Forelimb muscle (tissue), 1 donor: ENCODE results near the gene CNPY2. TPM values are rescaled to one million over a fixed set of nuclear protein-coding genes. Genes with fewer than 3 reads are reported as not detected.
"Not testable (repeated sequence)": the region's sequence is repeated elsewhere in the genome, so short reads cannot be mapped to it uniquely, and the experiment has no call there.

Experiments
- DNase-seq: peaks from one replicate; pipeline ENCODE4 v3.0.0-alpha.2; 2013; ENCODE audit warnings: low read depth
- polyA plus RNA-seq: library from polyadenylated mRNA; unstranded; fragments of 120-200 nt; gene quantifications from one replicate; pipeline ENCODE4 v1.2.1, GENCODE V29; 2013; ENCODE audit not compliant: insufficient read length

CNPY2 gene
- polyA plus RNA-seq, 1 donor, result 58.3 TPM

DNA sequence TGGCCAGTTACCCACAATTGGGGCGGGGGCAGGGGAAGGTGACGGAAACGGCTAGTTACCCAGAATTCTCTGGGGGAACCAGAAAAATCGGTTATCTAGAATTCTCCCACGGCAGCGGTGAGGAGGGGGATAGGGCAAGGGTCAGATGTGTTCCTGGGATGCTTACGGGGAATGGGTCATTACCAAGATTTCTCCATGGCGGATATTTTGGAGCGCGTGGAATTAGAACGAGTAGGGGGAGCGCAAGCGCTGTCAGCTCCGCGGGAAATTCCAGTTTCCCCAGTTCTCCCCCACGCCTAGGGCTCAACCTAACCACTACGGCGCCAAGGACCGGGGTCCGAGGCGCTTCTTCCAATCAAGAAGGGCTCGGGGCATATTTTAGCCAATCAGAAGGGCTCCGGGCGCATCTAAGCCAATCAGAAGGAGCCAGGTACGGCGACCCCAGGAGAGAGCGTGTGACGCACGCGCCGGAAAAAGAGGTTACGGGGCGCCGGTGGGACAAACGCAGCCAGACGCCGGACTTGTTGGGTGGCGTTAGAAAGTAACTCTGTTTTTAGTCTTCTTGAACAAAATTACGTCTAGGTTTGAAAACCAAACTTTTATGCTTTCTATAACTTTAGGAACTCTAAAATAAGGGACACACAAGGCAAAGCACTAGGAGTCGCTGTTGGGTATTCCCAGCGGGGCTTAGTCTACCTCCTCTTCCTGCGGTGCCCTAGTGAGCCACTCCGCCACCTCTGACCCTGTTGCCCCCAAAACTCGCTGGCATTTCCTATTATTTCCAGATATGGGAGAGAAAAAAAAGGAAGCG is 18.1 kb upstream of the CNPY2 start, which contains the start of gene PAN2:
PAN2 (minus strand) TSS at position 322 of the 811 bp plus-strand sequence. CDS start 906 bp downstream, outside the sequence.
- peak; percentile 92 for DNase-seq

DNA sequence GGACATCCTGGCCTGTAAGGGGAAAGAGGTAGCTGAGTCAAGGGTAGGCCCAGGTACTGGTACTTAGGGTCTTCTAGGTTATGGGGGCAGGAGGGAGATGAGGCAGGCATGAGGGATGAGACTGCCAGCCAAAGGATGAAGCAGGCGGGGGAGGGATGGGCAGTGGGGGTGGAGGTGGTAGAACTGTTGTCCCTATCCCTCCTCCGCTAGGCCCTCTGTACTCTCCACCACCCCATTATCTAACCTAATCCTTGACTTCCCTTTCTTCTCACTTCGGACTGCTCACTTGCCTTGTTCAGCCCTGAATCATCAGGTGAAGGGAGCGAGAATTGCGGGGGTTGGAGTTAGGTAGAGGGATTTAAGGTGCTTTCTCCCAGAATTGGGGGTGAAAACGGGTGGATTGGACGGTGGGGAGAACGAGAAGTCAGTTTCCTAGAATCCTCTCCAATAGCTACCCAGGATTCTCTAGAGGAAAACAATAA is 17.4 kb upstream of the CNPY2 start:
- no peak for DNase-seq

DNA sequence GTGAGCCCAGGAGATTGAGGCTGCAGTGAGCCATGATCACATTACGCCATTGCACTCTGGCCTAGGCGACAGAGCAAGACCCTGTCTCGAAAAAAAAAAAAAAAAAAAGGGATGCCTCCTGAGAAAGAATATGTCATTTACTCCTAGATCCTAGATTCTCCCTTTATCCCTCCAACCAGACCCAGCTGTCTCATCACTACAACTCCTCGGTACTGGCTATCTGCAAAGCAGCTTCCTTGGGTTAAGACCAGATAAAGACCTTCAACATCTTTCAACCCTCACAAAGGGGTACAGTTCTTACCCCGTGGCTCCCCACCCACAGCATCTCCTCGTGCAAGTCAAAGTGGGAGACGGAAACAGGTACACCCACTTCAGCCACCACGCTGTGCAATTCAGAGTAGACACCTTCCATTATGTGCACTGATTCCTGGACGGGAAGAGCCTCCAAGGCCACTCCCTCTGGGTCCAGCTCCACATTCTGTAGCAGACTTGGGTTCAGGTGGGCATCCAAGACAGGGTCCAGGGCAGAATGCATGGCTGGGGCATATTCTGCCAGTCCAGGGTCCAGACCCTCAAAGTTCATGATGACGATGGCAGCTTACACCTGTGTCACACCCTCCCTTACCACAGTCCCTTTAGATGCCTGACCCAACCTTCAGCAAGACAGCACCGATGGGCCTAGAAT is 16.9 kb upstream of the CNPY2 start:
- no peak for DNase-seq

DNA sequence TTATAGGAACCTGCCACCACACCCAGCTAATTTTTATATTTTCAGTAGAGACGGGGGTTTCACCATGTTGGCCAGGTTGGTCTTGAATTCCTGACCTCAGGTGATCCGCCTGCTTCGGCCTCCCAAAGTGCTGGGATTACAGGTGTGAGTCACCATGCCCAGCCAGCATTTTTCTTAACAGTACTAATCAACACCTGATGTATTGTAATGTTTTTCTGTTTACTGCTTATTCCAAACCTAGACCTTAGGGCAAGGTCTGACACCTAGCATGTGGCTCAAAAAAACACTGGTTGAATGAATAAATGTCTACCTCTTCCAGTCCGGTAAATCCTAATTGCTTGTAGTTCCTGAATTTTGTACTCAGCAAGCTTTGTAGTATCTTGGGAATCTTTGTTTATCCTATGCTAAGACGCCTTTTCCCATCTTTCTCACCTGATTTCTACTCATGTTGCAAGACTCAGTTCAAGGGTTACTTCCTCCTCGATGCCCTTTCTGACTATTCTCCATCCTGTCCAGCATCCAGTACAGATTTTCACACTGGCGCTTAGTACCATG is 15.2 kb upstream of the CNPY2 start:
- no peak for DNase-seq

DNA sequence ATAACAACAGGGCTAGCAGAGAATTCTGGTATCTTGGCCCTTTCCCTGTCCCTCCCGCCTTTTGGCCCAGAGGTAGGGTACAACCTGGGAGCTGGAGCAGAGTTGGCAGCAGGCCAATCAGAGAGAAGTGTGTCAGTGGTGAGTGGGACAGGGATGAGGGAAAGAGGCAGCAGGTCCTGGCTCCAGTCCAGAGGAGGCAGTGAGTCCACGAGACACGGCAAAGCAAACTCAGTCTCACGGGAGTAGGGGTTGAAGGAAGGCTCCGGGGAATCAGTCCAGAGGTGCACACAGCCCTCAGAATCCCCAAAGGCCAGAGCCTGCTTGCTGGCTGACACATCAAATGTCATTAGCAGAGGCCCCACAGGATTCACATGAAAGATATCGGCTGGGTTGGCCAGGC is 10.7 kb upstream of the CNPY2 start:
- DNase-seq, result no peak

DNA sequence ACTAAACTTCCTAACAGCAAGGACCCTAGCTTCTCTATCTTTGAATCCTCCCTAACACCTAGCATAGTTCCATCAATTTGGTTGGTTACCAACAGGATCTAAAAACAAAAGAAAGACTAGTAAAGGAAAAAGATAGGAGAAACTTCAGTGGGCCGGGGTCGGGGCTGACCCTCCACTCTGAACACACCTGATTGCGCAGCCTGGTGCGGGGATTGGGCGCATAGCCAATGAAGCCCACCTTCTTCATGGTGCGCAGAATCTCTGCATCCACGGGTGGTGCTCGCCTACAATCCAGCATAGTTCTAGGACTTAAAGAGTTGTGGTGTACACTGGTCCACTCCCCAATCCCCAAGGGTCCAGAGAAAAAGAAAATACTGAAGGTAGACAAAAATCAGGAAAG is 10.3 kb upstream of the CNPY2 start:
- no peak for DNase-seq

DNA sequence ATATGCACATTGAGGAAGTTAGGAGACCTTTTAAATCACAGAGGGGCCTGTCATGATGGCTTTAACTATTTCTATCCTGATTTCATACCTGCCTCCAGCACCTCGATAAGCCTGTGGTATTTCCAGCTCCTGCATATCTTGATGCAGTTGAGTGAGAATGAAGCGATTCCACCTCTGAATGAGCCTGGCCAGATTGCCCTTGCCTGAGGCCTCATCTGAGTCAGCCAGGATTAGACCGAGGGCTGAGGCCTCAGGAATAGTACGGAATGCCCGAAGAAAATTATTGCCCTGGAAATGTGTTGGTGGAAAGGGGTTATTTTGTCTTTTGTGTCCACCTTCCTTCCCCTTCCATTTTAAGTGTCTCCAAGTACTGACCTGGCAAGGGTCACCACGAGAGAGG is 8.4 kb upstream of the CNPY2 start:
- no peak for DNase-seq

- not testable (repeated sequence) for DNase-seq
These were observed 5.8 kb upstream of the CNPY2 start for GRCh38 chr12:56321610-56322009.

DNA sequence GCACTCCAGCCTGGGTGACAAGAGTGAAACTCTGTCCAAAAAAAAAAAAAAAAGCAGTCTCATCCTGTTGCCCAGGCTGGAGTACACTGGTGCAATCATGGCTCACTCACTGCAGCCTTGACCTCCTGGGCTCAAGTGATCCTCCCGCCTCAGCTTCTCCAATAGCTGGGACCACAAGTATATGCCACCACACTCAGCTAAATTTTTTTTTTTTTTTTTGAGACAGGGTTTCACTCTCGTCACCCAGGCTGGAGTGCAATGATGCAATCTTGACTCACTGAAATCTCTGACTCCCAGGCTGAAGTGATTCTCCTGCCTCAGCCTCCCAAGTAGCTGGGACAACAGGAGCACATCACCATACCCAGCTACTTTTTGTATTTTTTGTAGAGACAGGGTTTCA is 5.2 kb upstream of the CNPY2 start:
- DNase-seq, result no peak

- DNase-seq, result no peak
These were observed 1.9 kb upstream of the CNPY2 start for GRCh38 chr12:56317675-56318074.

DNA sequence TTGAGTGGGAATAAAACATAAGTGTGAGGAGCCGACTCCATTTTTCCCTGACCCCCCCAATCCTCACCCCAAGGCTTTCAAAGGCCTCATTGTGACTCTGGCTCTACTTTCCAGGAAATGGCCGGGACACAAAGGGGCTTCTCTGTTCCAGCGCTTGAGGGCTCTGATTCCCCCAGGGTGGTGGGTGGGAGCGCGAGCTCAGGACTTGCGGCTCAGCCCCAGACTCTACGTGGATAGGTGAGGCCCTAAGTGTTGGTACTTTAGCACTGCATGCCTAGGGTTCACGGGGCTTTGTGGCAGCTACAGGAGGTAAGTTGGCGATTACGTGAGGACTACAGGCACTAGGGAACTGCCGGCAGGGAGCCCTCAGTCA is 553 bp downstream of the CNPY2 start:
- DNase-seq, result no peak

- DNase-seq, result no peak
These were observed 4.8 kb downstream of the CNPY2 start for GRCh38 chr12:56311003-56311402.

- DNase-seq, result no peak
These were observed 7.1 kb downstream of the CNPY2 start for GRCh38 chr12:56308714-56309113.

- no peak for DNase-seq
These were observed 8.4 kb downstream of the CNPY2 start for GRCh38 chr12:56307221-56307965.

DNA sequence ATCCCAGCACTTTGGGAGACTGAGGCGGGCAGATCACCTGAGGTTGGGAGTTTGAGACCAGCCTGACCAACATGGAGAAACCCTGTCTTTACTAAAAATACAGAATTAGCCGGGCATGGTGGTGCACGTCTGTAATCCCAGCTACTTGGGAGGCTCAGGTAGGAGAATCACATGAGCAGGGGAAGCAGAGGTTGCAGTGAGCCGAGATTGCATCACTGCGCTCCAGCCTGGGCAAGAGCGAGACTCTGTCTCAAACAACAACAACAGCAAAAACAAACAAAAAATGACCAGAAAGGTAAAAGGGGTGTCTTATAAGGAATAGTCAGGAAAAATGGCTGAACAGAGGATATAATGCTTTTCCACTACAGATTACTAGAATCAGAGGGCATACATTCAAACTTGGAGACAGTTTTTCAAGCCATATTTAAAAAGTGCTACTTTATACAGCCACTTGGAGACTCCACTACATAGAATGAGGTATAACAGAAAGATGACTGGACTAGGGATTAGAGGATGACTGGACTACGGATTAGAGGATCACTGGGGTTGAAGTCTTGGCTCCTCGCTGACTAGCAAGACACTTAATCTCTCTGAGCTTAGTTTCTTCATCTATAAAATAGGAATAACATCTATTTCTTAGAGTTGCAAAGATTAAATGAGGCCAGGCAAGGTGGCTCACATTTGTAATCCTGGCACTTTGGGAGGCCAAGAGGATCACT is 10.8 kb downstream of the CNPY2 start:
- DNase-seq, result no peak

DNA sequence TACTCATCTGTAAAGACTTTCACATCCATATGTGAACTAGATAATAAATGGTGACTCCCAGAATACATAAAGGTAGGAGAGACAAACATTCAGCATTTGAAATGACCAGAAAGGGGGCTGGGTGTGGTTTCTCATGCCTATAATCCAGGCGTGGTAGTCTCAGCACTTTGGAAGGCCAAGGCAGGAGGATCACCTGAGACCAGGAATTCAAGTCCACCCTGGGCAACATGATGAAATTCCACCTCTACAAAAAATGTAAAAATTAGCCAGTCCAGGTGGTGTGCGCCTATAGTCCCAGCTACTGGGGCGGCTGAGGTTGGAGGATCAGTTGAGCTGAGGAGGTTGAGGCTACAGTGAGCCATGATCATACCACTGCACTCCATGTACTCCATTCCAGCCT is 11.5 kb downstream of the CNPY2 start:
- no peak for DNase-seq

DNA sequence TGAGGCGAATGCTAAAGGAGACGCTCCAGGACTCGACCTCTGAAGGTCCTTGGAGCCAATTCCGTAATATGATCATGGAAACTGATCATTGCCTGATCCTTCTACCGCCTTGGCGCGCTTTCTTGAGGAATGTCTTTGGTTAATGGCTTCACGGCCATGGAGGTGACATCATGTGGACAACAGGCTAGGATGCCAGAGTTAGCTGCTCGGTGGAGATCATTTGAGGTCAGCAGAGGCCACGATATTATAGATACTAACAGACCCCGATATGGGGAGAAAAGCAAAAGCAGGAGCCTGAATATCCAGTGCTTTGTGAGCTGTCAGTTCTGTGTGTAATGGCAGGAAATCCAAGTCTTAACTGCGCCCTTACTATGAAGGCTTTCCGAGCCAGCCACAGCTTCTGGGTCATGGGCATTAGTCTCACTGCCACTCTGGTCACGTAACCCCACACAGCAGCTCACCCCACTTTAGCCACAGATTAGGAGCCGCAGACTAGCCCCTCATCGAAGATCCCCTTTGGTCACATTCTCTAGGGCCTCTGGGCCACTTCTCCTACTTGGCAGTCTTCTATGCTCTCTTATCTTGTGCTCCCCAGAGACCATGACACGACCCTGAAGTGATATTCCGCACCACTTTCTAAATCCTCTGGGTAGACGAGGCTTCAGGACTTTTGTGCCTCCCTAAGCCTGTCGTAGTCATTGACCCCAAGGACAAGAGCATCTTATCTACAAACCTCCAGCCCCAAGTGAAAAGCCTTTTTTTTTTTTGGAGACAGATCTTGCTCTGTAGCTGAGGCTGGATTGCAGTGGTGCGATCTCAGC is 14.9 kb downstream of the CNPY2 start:
- no peak for DNase-seq

DNA sequence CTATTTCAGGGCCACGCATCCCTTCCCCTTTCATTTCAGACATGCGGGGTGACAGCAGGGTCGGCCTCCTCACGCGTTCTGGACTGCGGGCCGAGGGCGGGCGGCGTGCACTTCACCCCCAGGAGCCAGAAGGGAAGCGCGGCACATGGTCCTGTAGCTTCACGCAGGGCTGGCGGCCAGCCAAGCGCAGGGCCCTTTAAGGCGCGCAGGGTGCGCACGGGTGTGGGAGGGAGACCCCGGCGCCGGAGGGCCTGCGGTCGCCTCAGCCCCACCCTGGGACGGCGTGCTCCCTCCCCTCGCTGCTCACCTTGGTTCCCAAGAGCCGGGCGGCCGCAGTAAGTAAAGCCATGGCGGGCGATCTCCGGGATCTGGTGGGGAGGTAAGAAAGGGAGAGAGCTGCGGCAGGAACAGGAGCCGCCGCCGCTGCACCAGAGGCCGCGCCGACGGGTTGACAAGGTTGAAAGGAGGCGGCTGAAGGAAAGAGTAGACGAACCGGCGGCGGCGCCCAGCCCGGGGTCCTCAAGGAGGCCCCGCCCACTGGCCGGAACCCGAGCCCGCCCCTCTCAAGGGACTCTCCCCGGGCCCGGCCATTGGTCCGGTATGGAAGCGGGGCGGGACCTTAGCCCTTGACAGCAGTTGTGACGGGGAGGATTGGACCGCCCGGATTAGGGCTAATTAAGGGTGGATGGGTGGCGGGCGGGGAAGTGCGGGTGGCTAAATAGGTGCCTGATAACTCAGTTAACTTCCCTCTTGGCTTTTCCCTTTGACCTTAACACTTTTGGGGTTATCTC is 15.7 kb downstream of the CNPY2 start, which contains the start of gene CS:
CS (minus strand) TSS at position 478 of the 791 bp plus-strand sequence; CDS start at position 349, 129 bp downstream.
- peak; percentile 89 for DNase-seq

GRCh38 chr12:56299308-56299852 is 16.4 kb downstream of the CNPY2 start:
- DNase-seq, result no peak
